Epithelial cell of alveolus of lung (primary cell): ENCODE measurements around the gene PKD1L1. TPM values are rescaled to one million over a fixed set of nuclear protein-coding genes. Genes with fewer than 3 reads are reported as not detected.

ENCODE experiments used
- total RNA-seq: library from RNA; depleted of rRNA; stranded (reverse); fragments of >200 nt; gene quantifications from 2 replicates; pipeline ENCODE4 v1.2.1, GENCODE V29; 2015

The PKD1L1 gene
- under 0.01 TPM in 1 of 2 replicates, not detected in the other for total RNA-seq

GRCh38 chr7:47948141-47948790 lies at the start of gene PKD1L1:
PKD1L1 (minus strand) TSS chr7:47948466; CDS start chr7:47948440, 26 bp downstream.

GRCh38 chr7:47979145-47979831 lies 31.0 kb upstream of the PKD1L1 start, which contains the start of gene HUS1:
HUS1 (minus strand) TSS chr7:47979615; CDS start chr7:47979519, 96 bp downstream.

Other genes starting within 250 kb of the PKD1L1 start
- 16.0 and 19.2 TPM in 2 replicates for gene HUS1, start 31.1 kb upstream of the PKD1L1 start, total RNA-seq
- not detected in 2 replicates for gene SUN3, start 80.6 kb upstream of the PKD1L1 start, total RNA-seq
- under 0.01 TPM in 1 of 2 replicates, not detected in the other for gene C7orf57, start 87.1 kb upstream of the PKD1L1 start, total RNA-seq
- gene UPP1, start 140.8 kb upstream of the PKD1L1 start, total RNA-seq, result 2.6 and 38.4 TPM in 2 replicates
- under 0.01 and 0.08 TPM in 2 replicates for gene ABCA13, start 223.0 kb upstream of the PKD1L1 start, total RNA-seq